A172 (cell line): ENCODE data around the gene AGXT2. TPM values are rescaled to one million over a fixed set of nuclear protein-coding genes. Genes with fewer than 3 reads are reported as not detected.

Source experiments
- DNase-seq: peaks from one replicate; pipeline ENCODE4 v3.0.0-alpha.2; 2015; ENCODE audit warnings: low spot score
- total RNA-seq: library from RNA; depleted of rRNA; stranded (reverse); fragments of >200 nt; shearing (Covaris generic); gene quantifications from 2 replicates; pipeline ENCODE4 v1.2.3, GENCODE V29; 2014; rRNA removed

AGXT2 gene, protein sequence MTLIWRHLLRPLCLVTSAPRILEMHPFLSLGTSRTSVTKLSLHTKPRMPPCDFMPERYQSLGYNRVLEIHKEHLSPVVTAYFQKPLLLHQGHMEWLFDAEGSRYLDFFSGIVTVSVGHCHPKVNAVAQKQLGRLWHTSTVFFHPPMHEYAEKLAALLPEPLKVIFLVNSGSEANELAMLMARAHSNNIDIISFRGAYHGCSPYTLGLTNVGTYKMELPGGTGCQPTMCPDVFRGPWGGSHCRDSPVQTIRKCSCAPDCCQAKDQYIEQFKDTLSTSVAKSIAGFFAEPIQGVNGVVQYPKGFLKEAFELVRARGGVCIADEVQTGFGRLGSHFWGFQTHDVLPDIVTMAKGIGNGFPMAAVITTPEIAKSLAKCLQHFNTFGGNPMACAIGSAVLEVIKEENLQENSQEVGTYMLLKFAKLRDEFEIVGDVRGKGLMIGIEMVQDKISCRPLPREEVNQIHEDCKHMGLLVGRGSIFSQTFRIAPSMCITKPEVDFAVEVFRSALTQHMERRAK
- total RNA-seq = not detected in 2 replicates

- DNase-seq = no peak
Observed at GRCh38 chr5:35047785-35048404, at the start of gene AGXT2. Gene AGXT2 (minus strand): TSS chr5:35047949. CDS start chr5:35047892, 57 bp downstream.

GRCh38 chr5:35096932-35097331 lies 49.2 kb upstream of the AGXT2 start:
- DNase-seq = no peak

GRCh38 chr5:35096216-35096615 lies 48.5 kb upstream of the AGXT2 start:
- DNase-seq = no peak

GRCh38 chr5:35095366-35095765 lies 47.6 kb upstream of the AGXT2 start:
- DNase-seq = no peak

DNA sequence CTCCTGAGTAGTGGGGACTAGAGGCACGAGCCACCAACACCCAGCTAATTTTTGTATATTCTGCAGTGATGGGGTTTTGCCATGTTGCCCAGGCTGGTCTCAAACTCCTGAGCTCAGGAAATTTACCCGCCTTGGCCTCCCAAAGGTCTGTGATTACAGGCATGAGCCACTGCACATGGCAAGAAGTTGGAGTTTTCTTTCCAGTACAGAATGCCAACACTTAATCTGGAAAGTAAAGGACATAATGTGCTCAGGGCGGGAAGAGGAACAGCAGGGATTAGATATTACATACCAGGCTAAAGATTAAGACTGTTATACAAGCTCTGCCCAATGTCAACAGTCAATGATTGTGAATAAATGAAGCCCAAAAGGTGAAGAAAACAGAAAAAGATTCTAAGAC lies 47.2 kb upstream of the AGXT2 start:
- no peak for DNase-seq

DNA sequence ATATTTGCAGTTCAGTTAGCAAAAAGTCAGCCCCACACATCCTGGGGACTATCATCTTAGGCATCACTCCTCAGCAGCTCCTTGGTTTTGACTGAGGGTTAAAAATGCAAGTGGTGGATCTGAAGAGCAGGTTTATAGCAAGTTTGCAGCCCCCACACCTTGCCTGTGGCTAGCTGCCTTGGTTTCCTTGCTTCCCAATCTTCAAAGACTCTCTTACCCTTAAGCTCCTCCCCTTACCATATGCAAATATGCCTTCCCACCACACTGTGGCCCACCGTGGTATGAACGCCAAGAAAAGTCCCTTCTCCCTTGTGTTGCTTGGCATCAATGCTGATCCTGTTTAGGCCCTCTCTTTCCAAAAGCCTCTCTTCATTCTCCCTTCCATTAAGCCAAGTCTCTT lies 45.0 kb upstream of the AGXT2 start:
- DNase-seq = no peak

DNA sequence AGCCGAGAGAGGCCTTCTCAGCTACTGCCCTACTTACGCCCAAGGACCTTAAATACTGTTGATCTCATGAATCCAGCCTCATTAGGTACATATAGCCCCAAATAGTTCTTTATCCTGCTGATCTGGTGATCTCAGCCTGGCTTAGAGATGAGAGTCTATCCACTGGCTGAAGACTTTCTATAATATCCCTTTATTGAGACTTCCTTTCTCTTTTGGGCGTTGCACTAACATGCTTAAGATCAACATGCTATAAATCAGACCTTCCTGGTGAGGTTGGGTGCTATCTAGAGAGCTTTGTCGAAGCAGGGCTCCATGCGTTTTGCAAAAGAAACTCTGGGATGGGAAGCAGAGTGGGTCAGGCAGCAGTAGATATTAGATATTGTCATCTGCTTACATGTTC lies 44.0 kb upstream of the AGXT2 start:
- DNase-seq = no peak

DNA sequence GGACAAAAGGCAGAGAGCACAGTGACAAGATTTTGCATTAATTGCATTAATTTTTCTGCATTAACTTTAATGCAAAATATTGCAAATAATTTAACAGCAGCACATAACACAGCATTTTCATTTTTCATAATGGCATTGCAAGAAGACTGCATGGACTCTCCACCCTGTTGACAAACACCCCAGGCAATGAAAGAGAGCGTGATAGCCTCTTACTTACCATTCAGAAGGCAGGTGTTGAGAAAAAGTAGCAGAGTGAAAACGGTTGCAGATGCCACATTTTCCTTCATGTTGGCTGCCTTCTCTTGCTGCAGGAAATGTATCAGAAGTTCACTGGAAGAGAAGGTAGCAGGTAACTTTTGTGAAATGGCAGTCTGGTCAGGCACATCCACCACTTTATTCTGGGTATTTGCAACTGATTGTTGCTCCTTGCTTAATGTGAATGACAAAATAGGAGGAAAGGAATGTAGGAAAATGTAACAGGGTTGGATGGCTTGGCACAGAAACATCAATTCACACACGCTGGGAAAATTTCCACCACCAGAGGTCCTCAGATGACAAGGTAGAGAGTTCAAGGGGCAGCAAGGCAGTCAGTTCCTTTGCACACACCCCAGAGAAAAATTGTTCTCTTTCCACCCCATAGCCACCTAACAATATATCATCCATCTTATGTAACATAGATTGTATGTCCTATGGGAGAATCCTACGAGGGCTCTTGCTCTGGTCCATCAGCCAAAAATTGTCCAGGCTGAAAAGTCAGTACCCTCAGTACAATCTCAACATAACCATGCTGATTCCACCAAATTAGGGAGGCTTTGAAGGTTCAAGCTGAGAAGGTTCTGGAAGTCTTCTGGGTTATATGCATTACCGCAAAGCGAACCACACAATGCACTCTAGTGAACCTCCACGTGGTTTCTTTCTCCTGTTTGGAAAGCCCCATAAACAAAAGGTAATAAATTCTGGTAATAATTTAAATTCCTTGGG lies 41.9 kb upstream of the AGXT2 start:
- DNase-seq = peak; percentile 66

DNA sequence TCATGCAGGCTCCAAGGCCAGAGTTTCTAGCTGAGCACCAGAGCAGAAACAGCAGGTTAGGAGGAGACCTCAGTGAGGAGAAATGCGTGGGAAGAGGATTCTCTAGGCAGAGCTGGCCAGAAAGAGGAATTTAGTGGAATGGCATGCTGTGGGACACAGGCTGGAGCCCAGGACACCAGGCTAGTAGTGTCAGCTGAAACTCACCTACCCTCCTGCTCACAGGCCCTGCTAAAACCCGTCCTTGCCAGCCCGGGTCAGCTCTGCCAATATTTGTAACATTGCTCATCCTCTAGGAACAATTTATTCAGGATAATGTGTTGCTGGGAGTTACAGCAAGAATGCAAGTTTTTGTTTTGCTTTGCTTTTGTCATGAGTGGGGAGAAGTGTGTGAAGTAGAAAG lies 40.2 kb upstream of the AGXT2 start:
- no peak for DNase-seq

DNA sequence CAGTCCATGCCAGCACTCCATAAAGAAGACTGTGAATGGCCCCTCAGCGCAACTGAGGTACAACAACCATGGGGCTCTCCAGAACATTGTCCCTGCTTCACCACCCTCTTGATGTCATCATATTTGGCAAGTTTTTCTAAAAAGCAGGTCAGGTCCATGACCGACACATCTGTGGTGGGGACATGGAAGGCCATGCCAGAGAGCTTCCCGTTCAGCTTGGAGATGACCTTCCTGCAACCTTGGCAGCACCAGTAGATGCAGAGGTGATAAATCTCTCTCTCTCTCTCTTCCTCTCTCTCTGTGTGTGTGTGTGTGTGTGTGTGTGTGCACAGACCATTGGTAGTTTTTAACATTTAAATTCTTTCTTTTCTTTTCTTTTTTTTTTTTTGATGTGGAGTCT lies 35.4 kb upstream of the AGXT2 start:
- no peak for DNase-seq

DNA sequence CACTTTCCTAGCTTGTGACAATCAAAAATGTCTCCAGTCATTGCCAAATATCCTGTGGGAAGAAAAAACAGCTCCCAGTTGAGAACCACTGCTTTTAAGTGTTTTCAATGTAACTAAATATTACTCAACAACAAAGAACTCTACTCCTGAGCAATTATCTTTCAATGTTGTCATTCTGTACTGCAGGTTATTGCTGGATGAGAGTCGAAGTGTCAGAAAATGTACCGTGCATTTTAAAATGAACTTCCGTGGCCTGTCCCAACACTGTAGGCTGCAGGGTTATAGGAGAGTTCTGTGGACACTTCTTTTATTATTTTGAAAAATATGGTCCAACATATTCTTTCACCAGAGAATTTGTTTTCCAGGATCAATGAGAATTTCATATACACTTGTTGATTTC lies 34.8 kb upstream of the AGXT2 start:
- no peak for DNase-seq

DNA sequence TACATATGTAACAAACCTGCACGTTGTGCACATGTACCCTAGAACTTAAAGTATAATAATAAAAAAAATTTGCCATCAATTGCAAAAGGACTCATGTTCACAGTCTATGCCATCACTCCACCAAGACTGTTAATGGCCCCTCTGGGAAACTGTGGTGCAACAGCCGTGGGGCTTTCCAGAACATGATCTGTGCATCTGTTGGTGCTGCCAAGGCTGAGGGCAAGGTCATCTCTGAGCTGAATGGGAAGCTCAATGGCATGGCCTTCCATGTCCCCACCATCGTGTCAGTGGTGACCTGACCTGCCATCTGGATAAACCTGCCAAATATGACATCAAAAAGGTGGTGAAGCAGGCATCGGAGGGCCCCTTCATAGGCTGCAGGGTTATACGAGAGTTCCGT lies 33.4 kb upstream of the AGXT2 start:
- DNase-seq = no peak

DNA sequence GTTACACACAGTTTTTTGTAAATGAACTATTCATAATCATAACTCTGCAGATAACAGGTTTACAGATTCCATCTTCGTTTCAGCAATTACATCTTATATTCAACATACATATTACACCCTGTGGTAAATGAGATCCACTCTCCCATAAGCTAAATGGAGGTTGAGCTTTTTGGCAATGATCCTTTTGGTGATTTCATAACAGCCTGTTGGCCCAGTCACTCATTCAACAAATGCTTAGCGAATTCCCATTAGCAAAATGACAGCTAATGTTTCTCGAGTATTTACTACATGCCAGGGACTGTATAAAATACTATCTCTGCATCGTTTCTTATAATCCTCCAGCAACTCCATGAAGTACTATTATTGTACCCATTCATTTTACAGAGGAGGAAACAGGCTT lies 25.4 kb upstream of the AGXT2 start:
- no peak for DNase-seq

- DNase-seq = no peak
Observed at GRCh38 chr5:35069188-35069587, 21.4 kb upstream of the AGXT2 start.

DNA sequence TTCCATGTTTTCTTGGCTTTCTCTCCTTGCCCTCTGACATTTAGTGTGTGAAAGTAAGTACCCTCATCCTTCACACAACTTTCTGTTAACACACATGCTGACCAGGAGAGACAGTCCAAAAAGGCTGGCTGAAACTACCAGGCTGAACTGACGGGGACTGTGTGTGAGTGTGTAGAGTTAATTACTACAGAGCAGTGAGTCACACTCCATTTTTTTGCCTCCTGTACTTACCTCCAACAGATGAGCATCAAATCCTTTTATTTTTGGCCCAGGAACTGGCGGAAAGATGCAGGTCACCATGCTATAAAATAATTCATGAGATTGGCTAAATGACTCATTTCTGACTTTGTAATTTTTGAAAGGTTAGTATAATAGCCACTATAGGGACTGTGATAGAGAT lies 20.2 kb upstream of the AGXT2 start:
- peak; percentile 54 for DNase-seq

- no peak for DNase-seq
Observed at GRCh38 chr5:35066260-35066795, 18.6 kb upstream of the AGXT2 start.

DNA sequence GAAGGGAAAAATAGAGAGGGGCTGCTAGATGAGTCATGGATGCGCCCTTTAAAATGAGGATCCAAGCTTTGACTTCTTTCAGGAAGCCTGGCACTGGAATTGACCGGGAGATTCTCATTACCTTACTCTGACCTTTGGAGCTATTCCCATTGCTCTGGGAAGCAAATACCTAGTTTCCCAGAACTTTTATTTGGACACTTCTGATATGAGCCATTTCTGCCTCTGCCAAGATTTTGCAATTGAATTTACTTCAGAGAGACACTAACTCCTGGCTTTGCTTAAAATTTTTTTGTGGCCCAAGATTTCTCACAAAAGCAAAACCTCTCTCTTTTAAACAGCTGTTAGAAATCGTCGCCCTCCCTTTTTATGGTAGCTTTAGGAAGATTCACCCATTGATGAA lies 15.7 kb upstream of the AGXT2 start:
- no peak for DNase-seq

DNA sequence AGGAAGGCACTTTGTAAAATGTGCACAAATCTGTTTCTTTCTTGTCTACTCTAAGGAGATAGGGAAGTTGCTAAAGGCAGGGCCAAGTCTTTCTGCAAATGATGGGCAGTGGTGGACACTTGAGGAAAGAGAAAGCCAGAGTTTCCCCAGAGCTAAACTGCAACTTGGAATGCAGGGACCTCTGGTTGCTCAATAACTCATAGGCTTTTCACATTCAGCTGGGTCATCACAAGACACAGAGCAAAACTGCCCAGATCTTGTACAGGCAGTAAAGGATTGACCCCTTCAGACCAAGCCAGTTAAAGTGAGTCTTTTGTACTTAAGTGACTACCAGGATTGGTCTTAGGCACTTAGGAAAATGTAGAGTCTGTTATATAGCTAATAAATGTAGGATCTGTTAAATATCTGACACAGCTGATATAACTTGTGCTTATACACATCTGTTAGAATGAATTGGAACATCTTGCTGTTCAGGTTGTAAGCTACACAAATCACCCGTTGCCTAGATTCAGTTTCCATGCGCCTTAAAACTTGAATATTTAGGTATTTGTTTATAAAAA lies 13.5 kb upstream of the AGXT2 start:
- no peak for DNase-seq

GRCh38 chr5:35060236-35060635 lies 12.5 kb upstream of the AGXT2 start:
- no peak for DNase-seq

DNA sequence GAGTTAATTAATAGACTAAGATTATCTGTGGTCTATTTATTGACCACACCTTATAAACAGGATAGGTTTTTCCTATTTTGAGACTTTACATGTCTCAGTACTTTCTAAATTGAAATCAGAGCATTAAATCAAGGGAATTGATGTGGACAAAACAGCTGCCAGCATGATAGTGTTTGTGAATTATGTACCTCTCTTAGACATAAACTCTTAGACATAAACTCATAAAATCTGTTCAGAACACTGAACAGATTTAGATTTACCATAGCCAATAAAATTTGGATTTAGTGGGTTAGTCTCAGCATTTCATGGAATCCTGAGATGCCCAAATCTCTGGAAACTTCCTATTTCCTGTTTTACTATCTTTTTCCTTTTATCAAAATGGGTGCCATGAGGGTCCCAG lies 11.5 kb upstream of the AGXT2 start:
- DNase-seq = no peak

GRCh38 chr5:35058374-35058788 lies 10.6 kb upstream of the AGXT2 start:
- DNase-seq = no peak
